VCaP (cell line): Measurements from ENCODE around the gene KIAA0825.

Experiments
- H3K27ac ChIP-seq: fragments of 450-650 bp; 2 replicates; pipeline ENCODE4 v1.5.1; 2017
- CTCF ChIP-seq: fragments of 450-650 bp; conservative IDR thresholded peaks from 2 replicates; pipeline ENCODE4 v1.5.1; 2017; ENCODE audit warnings: mild to moderate bottlenecking, moderate library complexity

Gene KIAA0825

GRCh38 chr5:94618493-94619328, at the start of gene KIAA0825, which contains the start of gene SLF1:
Gene KIAA0825 (minus strand): TSS chr5:94618604. CDS start chr5:94537126, 81,478 bp downstream.
Gene SLF1 (plus strand): TSS chr5:94618669. CDS start chr5:94628811, 10,142 bp downstream.
- TF ChIP-seq CTCF, result no peak
- peak within 1 kb of the TSS; percentile 57 for H3K27ac ChIP-seq

- H3K27ac ChIP-seq, result no peak overlapping the region
- no peak for TF ChIP-seq CTCF
Measured at GRCh38 chr5:94667937-94668336, 49.5 kb upstream of the KIAA0825 start.

- TF ChIP-seq CTCF, result no peak
- no peak overlapping the region for H3K27ac ChIP-seq
Measured at GRCh38 chr5:94661086-94661485, 42.7 kb upstream of the KIAA0825 start.

- no peak for TF ChIP-seq CTCF
- H3K27ac ChIP-seq, result no peak overlapping the region
Measured at GRCh38 chr5:94660506-94660905, 42.1 kb upstream of the KIAA0825 start.

- no peak overlapping the region for H3K27ac ChIP-seq
- TF ChIP-seq CTCF, result no peak
Measured at GRCh38 chr5:94658272-94658671, 39.9 kb upstream of the KIAA0825 start.

- no peak overlapping the region for H3K27ac ChIP-seq
- TF ChIP-seq CTCF, result no peak
Measured at GRCh38 chr5:94649874-94650273, 31.5 kb upstream of the KIAA0825 start.

GRCh38 chr5:94646758-94647157, 28.4 kb upstream of the KIAA0825 start:
- no peak for TF ChIP-seq CTCF
- no peak overlapping the region for H3K27ac ChIP-seq
